ENCODE data around the gene DUSP10. TPM values are rescaled to one million over a fixed set of nuclear protein-coding genes. Genes with fewer than 3 reads are reported as not detected.

The DUSP10 gene
- total and polyA plus RNA-seq, 2 of the 13 experiments (the other 11 are each of a cell fraction or from before 2014, with no cell fraction given), result 2.1 to 4.4 TPM

GRCh38 chr1:221741703-221742554 lies at the start of gene DUSP10 (continued):
- TF ChIP-seq, protein P1, sequence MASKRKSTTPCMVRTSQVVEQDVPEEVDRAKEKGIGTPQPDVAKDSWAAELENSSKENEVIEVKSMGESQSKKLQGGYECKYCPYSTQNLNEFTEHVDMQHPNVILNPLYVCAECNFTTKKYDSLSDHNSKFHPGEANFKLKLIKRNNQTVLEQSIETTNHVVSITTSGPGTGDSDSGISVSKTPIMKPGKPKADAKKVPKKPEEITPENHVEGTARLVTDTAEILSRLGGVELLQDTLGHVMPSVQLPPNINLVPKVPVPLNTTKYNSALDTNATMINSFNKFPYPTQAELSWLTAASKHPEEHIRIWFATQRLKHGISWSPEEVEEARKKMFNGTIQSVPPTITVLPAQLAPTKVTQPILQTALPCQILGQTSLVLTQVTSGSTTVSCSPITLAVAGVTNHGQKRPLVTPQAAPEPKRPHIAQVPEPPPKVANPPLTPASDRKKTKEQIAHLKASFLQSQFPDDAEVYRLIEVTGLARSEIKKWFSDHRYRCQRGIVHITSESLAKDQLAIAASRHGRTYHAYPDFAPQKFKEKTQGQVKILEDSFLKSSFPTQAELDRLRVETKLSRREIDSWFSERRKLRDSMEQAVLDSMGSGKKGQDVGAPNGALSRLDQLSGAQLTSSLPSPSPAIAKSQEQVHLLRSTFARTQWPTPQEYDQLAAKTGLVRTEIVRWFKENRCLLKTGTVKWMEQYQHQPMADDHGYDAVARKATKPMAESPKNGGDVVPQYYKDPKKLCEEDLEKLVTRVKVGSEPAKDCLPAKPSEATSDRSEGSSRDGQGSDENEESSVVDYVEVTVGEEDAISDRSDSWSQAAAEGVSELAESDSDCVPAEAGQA (IDR thresholded peaks at IDR 0.05; ENCODE audit: low read depth), result no peak
- TF ChIP-seq, protein P1 (CRISPR knock-in tag; IDR thresholded peaks at IDR 0.05; ENCODE audit: borderline replicate concordance), result no peak
- no peak for TF ChIP-seq NR3C1 (CRISPR knock-in tag; IDR thresholded peaks at IDR 0.05)
- no peak for TF ChIP-seq PAF1 (CRISPR knock-in tag; IDR thresholded peaks at IDR 0.05)
- no peak for TF ChIP-seq ZNF674 (CRISPR knock-in tag; IDR thresholded peaks at IDR 0.05; ENCODE audit: low read depth)
- TF ChIP-seq GLI4 (CRISPR knock-in tag; IDR thresholded peaks at IDR 0.05; ENCODE audit: borderline replicate concordance), result no peak
- no peak for TF ChIP-seq SKI (IDR thresholded peaks at IDR 0.05; ENCODE audit: partially characterized antibody)
- TF ChIP-seq BRD4 (CRISPR knock-in tag; IDR thresholded peaks at IDR 0.05), result no peak
- no peak for TF ChIP-seq ZFAT (CRISPR knock-in tag; conservative IDR thresholded peaks at IDR 0.05)
- TF ChIP-seq CBX1 (IDR thresholded peaks at IDR 0.05; ENCODE audit: low read depth), result no peak
- no peak for TF ChIP-seq NFKBIZ (CRISPR knock-in tag; IDR thresholded peaks at IDR 0.05)
- TF ChIP-seq ZNF24 (IDR thresholded peaks at IDR 0.05), result no peak
- TF ChIP-seq, protein P2, sequence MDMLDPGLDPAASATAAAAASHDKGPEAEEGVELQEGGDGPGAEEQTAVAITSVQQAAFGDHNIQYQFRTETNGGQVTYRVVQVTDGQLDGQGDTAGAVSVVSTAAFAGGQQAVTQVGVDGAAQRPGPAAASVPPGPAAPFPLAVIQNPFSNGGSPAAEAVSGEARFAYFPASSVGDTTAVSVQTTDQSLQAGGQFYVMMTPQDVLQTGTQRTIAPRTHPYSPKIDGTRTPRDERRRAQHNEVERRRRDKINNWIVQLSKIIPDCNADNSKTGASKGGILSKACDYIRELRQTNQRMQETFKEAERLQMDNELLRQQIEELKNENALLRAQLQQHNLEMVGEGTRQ (IDR thresholded peaks at IDR 0.05; ENCODE audit: low read depth, low read length), result no peak
- TF ChIP-seq, protein P2 (CRISPR knock-in tag; IDR thresholded peaks at IDR 0.05; ENCODE audit: borderline replicate concordance), result 0 out of 2 replicates have a peak, but pooled peaks have one; percentile 28
- TF ChIP-seq NFATC3 (CRISPR knock-in tag; IDR thresholded peaks at IDR 0.05), result no peak
- TF ChIP-seq ZBTB46 (CRISPR knock-in tag; IDR thresholded peaks at IDR 0.05; ENCODE audit: borderline replicate concordance), result no peak
- no peak for TF ChIP-seq HIVEP1 (CRISPR knock-in tag; IDR thresholded peaks at IDR 0.05)
